Iris pigment epithelial cell (primary cell): Measurements from ENCODE around the gene LHX3.
"Not testable (repeated sequence)": the region's sequence is repeated elsewhere in the genome, so short reads cannot be mapped to it uniquely, and the experiment has no call there.

Experiments used
- DNase-seq: peaks from one replicate; pipeline ENCODE4 v3.0.0-alpha.2; 2011; ENCODE audit warnings: low read depth

The LHX3 gene

DNA sequence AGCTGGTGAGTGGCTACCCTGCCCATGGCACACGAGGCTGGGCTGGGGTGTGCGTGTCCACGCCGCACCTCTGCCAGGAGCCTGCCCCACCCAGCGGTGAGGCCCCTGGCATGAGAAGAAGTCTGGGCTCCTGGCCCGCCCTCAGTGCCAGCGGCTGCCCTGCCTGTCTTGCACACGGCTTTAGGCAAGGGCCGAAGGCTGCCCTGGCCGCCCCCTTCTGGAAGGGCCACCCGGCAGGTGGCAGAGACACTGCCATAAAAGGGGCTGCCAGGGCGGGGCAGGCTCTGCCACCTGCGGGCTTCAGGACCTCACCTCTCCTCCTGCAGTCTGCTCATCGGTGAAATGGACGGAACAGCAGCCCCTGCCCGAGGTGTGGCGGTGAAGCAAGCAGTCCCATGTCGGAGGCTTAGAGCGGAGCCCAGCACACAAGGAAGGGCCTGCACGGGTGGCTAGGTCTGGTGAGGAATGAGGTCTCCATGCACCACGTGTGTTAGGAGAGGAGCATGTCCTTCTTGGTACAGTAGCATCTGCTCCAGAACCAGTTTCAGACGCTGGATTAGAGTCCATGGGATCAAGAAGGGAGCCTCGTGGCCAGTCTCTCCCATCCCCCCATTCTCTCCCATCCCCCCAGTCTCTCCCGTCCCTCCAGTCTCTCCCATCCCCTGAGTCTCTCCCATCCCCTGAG lies 51.4 kb downstream of the LHX3 start:
- DNase-seq: no peak

DNA sequence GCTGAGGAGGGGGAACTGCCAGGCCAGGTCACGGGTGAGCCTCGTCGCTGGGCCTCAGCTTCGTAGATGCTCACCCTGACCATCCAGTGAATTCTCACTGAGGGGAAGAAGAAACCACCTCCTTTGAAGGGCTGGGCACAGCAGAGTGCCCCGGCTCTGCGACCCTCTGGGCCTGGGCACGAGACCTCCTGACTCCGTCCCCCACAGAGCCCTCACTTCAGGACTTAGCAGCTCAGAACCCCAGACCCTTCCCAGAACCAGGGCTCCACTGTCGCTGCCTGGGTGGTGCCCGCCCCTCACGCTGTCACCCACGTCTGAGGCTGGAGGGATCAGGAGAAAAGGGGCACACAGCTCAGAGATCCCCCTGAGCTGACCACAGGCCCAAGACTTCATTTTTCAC lies 52.0 kb downstream of the LHX3 start:
- DNase-seq: no peak

- DNase-seq: no peak
These were observed 52.4 kb downstream of the LHX3 start for GRCh38 chr9:136152543-136152866.

DNA sequence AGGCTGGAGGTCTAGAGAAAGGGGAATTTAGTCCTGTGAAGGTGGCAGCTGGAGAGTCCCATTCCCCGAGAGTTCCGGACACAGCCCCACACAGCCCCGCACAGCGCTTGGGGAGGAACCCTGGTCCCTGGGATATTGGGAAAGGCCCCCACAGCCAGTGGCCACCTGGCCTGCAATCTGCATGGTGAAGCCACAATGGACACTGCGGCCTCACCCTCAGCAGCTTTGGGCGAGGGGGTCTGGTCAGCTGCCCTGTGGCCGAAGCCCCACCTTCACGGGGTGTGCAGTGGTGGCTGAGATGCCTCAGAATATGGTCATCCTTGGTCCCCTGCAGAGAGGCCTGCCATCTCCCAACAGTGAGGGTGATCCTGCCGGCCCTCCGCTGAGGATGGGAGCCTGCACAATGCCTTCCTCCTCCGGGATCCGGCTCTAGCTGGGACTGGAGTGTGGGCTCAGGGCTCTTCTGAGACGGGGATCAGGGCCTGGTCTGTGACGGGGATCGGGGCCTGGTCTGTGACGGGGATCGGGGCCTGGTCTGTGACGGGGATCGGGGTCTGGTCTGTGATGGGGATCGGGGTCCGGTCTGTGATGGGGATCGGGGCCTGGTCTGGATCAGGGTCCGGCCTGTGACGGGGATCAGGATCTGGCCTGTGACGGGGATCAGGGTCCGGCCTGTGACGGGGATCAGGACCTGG lies 52.9 kb downstream of the LHX3 start:
- DNase-seq: no peak

DNA sequence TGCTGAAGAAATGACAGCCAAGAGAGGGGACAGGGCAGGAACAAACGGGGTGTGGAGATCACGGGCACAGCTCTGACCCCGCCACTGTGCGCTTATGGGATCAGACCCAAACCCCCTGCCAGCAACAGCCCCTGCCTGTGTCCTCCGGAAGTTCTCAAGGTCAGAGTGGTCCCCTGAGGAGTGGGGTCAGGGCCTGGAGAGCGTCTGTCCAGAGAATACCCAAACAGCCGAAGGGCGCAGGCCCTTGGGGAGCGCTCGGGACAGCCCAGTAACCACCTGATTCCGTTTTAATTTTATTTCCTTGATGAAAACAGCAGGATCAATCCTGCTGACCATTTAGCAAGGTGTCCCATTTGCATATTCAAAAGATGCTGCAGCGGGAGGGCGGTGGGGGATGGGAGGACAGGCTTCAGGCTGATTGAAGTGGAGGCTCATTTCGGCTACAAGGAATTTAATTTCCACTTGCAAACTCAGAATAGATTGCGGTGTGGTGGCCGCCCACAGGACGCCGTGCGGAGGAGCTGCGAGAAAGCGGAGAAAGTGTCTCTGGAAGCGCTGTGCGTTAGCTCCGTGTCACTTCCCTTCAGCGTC lies 53.6 kb downstream of the LHX3 start:
- no peak for DNase-seq

DNA sequence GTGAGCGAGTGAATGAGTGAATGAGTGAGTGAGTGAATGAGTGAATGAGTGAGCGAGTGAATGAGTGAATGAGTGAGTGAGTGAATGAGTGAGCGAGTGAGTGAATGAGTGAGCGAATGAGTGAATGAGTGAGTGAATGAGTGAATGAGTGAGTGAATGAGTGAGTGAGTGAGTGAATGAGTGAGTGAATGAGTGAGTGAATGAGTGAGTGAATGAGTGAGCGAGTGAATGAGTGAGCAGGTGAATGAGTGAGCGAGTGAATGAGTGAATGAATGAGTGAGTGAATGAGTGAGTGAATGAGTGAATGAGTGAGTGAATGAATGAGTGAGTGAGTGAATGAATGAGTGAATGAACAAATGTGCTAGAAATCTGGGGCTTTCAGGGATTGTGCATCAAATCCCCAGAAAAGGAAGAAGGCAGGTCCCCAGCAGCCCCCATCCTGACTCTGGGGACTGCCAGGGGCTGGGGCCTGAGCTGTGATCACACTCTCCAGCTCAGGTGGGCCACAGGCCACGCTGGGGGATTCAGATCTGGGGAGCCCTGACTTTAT lies 54.2 kb downstream of the LHX3 start:
- not testable (repeated sequence) for DNase-seq

- DNase-seq: no peak
These were observed 55.1 kb downstream of the LHX3 start for GRCh38 chr9:136149853-136150252.

GRCh38 chr9:136149337-136149736 lies 55.6 kb downstream of the LHX3 start:
- DNase-seq: no peak

DNA sequence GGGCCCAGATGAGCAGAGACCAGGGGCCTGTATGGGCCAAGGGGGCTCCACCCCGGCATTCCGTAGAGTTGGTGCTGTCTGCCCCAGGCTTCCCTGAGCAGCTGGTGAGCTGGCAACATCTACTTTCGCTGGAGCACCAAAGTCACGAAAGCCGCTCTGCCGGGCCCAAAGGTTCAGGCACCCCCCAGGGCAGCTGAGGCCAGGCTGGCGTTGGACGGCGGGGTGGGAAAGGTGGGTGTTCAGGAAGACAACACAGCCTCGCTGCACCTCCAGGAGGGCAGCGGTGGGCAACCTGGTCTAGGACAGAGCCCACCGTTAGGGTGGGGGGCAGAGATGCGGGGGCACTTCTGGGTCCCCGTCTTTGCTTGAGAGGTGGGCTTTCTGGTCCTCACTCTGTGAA lies 56.2 kb downstream of the LHX3 start:
- no peak for DNase-seq

DNA sequence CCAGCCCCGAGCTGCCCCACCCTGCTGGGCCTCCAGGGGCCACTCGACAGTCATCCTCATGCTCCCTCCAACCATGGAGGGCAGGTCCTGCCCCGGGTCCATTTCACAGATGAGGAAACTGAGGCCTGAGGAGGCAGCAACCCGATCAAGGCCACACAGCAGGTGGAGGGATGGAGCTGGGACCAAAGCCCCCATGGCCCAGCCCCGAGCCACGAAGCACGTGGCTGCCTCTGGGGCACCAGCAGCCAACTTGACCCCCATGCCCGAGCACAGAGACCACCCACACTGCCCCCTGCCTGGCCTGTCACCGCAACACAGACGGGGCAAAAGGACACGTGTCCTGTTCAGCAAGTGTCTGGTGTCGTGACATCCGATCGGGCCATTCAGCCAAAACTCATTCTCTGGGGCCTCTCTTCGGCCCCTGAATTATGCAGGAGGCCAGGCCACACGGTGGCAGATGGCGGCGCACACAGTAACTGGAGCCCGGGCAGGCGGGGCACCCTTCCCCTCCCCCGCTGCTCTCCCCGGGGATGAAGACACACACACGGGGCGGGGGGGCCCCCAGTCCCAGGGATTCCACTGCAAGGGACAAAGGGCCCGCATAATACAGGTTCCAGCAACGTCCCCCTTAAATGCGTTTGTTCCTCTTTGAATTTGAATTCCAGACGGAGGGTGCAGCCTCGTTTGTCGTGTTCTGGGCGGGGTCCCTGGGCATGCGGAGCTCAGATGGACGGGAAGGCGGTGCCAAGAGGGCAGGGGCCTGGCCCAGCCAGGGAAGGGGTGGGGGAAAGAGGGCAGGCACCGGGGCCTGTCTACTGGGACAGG lies 56.8 kb downstream of the LHX3 start:
- no peak for DNase-seq

DNA sequence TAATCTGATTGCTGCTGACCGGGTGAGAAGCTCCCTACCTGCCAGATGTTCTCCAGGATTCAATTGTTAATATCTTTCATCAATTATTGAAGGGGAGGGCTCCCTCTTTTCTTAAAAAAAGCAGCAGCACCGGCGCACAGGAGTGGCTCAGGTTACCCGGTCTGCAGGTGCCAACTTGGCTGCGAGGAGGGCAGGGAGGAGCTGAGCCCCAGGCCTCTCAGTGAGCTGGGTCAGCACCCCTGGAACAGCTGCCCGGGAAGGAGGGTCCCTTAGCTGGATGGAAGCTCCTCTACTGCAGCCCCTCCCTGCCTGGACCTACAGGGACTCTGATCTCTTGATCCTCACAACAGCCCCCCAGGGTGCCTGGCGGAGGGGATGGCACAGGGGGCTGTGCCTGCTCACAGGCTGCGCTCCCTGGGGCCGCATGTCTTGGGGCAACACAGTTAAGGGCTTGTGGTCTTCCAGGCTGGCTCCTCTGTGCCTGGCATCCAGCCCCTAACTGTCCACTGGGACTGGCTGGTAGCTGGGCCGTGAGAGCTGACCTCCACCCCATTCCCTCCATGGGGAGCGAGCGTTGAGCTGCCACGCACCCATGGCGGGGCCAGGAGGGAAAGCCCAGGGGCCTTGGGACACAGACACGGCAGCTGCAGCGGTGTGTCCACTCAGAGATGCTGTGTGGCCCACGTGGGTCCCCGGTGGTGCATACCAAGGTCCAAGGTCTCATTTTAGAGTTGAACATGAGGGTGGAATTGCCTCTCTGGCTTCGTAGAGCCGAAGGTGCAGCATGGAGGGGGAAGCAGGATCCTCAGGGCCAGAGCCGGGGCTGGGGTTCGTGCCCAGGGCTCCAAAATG lies 57.7 kb downstream of the LHX3 start:
- DNase-seq: no peak
